BE2C (cell line): ENCODE results near the gene TRPM7.
A peak's percentile ranks its signal among the peaks of the same experiment; 100 is the strongest.
"Not testable (repeated sequence)": the region's sequence is repeated elsewhere in the genome, so short reads cannot be mapped to it uniquely, and the experiment has no call there.

Experiments used
- DNase-seq: peaks from one replicate; pipeline ENCODE4 v3.0.0-alpha.2; 2020
- H3K27me3 ChIP-seq: fragments of 250-450 bp; sonication (Bioruptor Pico); 2 replicates; pipeline ENCODE4 v1.5.1; 2020; ENCODE audit warnings: mild to moderate bottlenecking
- H3K36me3 ChIP-seq: fragments of 250-450 bp; sonication (Bioruptor Pico); 2 replicates; pipeline ENCODE4 v1.5.1; 2020; ENCODE audit warnings: mild to moderate bottlenecking
- H3K4me1 ChIP-seq: fragments of 250-450 bp; sonication (Bioruptor Pico); 2 replicates; pipeline ENCODE4 v1.5.1; 2020
- H3K4me3 ChIP-seq: 2 replicates; pipeline ENCODE4 v1.5.1; 2011; ENCODE audit warnings: low read depth, low read length
- H3K9me3 ChIP-seq: fragments of 250-450 bp; sonication (Bioruptor Pico); 2 replicates; pipeline ENCODE4 v1.5.1; 2020
- CTCF ChIP-seq: IDR thresholded peaks from 2 replicates; pipeline ENCODE4 v1.5.1; 2012; ENCODE audit warnings: mild to moderate bottlenecking, low read depth, low read length

TRPM7 gene

GRCh38 chr15:50622361-50622943, 64.1 kb downstream of the TRPM7 start:
- H3K4me3 ChIP-seq, H3K27me3 ChIP-seq, H3K4me1 ChIP-seq, DNase-seq, H3K9me3 ChIP-seq: not testable (repeated sequence)
- TF ChIP-seq CTCF, result peak; percentile 43
- peaks cover 55% of the 10 kb centered on the region for H3K36me3 ChIP-seq

DNA sequence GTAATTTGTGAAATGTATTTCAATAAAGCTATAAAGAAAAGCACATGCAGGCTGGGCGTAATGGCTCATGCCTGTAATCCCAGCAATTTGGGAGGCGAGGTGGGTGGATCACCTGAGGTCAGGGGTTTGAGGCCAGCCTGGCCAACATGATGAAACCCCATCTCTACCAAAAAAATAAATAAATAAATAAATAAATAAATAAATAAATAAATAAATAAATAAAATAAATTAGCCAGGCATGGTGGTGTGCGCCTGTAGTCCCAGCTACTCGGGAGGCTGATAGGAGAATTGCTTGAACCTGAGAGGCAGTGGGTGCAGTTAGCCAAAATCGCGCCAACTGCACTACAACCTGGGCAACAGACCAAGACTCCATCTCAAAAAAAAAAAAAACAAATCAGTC, 69.6 kb downstream of the TRPM7 start:
- not testable (repeated sequence) for H3K9me3 ChIP-seq, H3K27me3 ChIP-seq, DNase-seq, H3K4me3 ChIP-seq, H3K4me1 ChIP-seq
- peaks cover 41% of the 10 kb centered on the region for H3K36me3 ChIP-seq

DNA sequence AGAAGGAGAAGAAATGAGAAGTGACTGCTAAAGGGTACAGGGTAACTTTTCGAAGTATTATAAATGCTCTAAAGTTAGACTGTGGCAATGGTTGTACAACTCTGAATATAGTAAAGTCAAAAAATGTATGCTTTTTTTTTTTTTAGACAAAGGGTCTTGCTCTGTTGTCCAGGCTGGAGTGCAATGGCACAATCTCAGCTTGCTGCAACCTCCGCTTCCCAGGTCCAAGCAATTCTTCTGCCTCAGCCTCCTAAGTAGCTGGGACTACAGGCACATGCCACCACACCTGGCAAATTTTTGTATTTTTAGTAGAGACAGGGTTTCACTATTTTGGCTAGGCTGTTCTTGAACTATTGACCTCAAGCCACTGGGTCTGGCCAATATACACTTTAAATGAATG, 70.0 kb downstream of the TRPM7 start:
- peaks cover 41% of the 10 kb centered on the region for H3K36me3 ChIP-seq
- not testable (repeated sequence) for H3K27me3 ChIP-seq, H3K9me3 ChIP-seq, H3K4me1 ChIP-seq, DNase-seq, H3K4me3 ChIP-seq

DNA sequence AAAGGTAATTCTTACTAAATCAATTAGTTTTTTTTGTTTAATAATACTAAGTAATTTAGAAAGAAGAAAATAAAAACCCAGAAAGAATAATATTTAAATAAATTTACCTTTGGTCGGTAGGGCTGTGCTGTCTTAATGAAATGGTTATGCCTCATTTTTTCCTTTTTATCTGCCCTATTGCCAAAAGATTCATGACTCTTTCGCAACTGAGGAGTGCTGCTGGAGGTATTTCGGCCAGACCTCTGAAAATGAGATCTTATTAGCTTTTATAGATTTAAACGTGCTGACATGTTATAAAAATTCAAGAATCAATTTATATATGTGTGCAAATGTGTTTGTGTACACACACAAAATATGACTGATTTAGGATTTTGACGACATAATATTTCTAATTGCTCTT, 73.0 kb downstream of the TRPM7 start:
- Histone ChIP-seq H3K27me3 (no peaks in the 10 kb centered on the region), H3K36me3 (peaks cover 50% of the 10 kb centered on the region), H3K9me3 (no peaks in the 10 kb centered on the region), H3K4me1 (no peaks in the 10 kb centered on the region), H3K4me3 (no peak overlapping the region)
- TF ChIP-seq CTCF, result no peak
- DNase-seq, result no peak

GRCh38 chr15:50607129-50607528, 79.5 kb downstream of the TRPM7 start:
- TF ChIP-seq CTCF, result no peak
- no peak for DNase-seq
- no peaks in the 10 kb centered on the region for H3K27me3 ChIP-seq
- H3K4me1 ChIP-seq, result no peaks in the 10 kb centered on the region
- H3K4me3 ChIP-seq, result no peak overlapping the region
- H3K36me3 ChIP-seq, result peaks cover 69% of the 10 kb centered on the region
- no peaks in the 10 kb centered on the region for H3K9me3 ChIP-seq

DNA sequence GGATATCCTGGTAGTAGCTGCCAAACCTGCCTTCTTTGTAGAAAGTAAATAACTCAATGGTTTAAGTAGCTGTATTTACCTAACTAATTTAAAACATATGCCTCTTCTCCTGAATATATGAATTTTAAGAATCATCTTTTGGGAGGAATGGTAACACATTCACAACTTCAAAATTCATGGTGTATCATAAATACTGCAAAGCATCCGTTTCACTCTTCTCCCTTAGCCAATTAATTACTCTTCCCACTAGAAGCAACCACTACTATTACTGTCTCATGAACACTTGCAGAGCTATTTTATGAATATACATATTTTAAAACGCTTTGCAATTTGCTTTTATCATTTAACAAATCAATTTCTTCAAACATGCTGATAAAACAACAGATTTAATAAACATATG, 81.1 kb downstream of the TRPM7 start:
- H3K27me3 ChIP-seq, result no peaks in the 10 kb centered on the region
- no peak for TF ChIP-seq CTCF
- H3K4me3 ChIP-seq, result no peak overlapping the region
- no peak for DNase-seq
- H3K4me1 ChIP-seq, result no peaks in the 10 kb centered on the region
- H3K9me3 ChIP-seq, result no peaks in the 10 kb centered on the region
- H3K36me3 ChIP-seq, result peaks cover 56% of the 10 kb centered on the region

DNA sequence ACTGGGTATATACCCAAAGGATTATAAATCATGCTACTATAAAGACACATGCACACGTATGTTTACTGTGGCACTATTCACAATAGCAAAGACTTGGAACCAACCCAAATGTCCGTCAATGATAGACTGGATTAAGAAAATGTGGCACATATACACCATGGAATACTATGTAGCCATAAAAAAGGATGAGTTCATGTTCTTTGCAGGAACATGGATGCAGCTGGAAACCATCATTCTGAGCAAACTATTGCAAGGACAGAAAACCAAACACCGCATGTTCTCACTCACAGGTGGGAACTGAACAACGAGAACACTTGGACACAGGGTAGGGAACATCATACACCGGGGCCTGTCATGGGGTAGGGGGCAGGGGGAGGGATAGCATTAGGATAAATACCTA, 84.6 kb downstream of the TRPM7 start:
- H3K27me3 ChIP-seq, H3K9me3 ChIP-seq, H3K4me3 ChIP-seq, DNase-seq, H3K4me1 ChIP-seq: not testable (repeated sequence)
- peaks cover 50% of the 10 kb centered on the region for H3K36me3 ChIP-seq

- no peaks in the 10 kb centered on the region for H3K4me1 ChIP-seq
- no peaks in the 10 kb centered on the region for H3K27me3 ChIP-seq
- TF ChIP-seq CTCF, result no peak
- no peaks in the 10 kb centered on the region for H3K9me3 ChIP-seq
- H3K36me3 ChIP-seq, result peaks cover 65% of the 10 kb centered on the region
- no peak overlapping the region for H3K4me3 ChIP-seq
- DNase-seq, result no peak
These were observed 92.3 kb downstream of the TRPM7 start for GRCh38 chr15:50594311-50594710.
